ENCODE measurements around the gene MSX2. TPM values are rescaled to one million over a fixed set of nuclear protein-coding genes. Genes with fewer than 3 reads are reported as not detected.
A peak's percentile ranks its signal among the peaks of the same experiment; 100 is the strongest.

MSX2 gene
- not detected for total RNA-seq

DNA sequence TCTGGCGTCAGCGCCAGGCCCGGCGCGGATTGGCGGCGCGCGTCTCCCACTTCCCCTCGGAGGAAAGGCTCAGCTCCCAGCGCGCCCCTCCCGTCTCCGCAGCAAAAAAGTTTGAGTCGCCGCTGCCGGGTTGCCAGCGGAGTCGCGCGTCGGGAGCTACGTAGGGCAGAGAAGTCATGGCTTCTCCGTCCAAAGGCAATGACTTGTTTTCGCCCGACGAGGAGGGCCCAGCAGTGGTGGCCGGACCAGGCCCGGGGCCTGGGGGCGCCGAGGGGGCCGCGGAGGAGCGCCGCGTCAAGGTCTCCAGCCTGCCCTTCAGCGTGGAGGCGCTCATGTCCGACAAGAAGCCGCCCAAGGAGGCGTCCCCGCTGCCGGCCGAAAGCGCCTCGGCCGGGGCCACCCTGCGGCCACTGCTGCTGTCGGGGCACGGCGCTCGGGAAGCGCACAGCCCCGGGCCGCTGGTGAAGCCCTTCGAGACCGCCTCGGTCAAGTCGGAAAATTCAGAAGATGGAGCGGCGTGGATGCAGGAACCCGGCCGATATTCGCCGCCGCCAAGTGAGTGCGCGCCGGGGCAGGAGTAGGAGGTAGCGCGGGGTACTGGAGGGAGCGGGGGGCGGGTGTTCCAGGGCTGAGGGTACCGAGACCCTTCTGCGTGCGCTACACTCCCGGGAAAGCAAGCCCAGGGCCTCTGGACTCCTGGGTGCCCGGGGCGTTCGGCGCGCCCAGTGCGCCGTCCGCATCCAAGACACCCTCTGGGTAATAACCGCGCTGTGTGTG lies at the start of gene MSX2:
MSX2 (plus strand) TSS at position 99 of the 777 bp plus-strand sequence; CDS start at position 177, 78 bp downstream.
- TF ChIP-seq, protein P1, sequence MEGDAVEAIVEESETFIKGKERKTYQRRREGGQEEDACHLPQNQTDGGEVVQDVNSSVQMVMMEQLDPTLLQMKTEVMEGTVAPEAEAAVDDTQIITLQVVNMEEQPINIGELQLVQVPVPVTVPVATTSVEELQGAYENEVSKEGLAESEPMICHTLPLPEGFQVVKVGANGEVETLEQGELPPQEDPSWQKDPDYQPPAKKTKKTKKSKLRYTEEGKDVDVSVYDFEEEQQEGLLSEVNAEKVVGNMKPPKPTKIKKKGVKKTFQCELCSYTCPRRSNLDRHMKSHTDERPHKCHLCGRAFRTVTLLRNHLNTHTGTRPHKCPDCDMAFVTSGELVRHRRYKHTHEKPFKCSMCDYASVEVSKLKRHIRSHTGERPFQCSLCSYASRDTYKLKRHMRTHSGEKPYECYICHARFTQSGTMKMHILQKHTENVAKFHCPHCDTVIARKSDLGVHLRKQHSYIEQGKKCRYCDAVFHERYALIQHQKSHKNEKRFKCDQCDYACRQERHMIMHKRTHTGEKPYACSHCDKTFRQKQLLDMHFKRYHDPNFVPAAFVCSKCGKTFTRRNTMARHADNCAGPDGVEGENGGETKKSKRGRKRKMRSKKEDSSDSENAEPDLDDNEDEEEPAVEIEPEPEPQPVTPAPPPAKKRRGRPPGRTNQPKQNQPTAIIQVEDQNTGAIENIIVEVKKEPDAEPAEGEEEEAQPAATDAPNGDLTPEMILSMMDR (IDR thresholded peaks at IDR 0.05), result no peak
- peak in 2 of 3 donors; percentile 60 to 71 for TF ChIP-seq POLR2A (IDR thresholded peaks at IDR 0.05)
- H3K27me3 ChIP-seq, result peaks cover 0 to 38% of the 10 kb centered on the region in 2 donors
- intact Hi-C loops (cut with DNase I), result no loop called here
- WGBS, 2 donors, result 0 to 2% methylated on average over 10 to 71 of the region's 87 CpGs
- peak; percentile 97 for ATAC-seq
- peak within 1 kb of the TSS; percentile 65 to 67 for H3K4me3 ChIP-seq
- H3K9me3 ChIP-seq, result no peaks in the 10 kb centered on the region
- H3K36me3 ChIP-seq (replicated peaks in 1 of 2; ENCODE audit: insufficient read depth in 1 of 2, low read depth in 2 of 2), result no peaks in the 10 kb centered on the region
- DNase-seq, result peak; percentile 85 to 89 (median 88)
- peaks cover 36% of the 10 kb centered on the region for H3K4me1 ChIP-seq
- H3K27ac ChIP-seq, result peak within 1 kb of the TSS in 3 of 4 donors; percentile 18 to 44 (median 42)

DNA sequence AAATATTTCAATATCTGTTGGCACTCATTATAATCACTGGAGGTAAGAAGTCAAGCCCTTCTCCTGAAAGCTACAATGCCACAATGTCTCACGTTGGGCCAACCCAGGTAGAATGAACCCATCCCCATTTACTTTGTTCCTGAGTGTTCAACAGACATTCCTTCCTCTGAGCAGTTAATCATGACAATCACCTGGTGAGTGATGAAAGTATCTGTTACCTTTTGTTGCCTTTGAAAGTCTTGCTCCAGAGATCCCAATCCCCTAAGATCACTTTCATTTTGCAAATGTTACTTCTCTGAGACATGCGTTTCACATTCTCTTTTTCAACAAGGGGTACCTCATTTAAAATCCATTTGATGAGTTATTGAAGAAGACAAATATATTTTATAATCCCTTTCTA lies 49.3 kb upstream of the MSX2 start:
- intact Hi-C loops (cut with DNase I), result no loop called here
- TF ChIP-seq, protein P1 (IDR thresholded peaks at IDR 0.05), result no peak
- no peak for TF ChIP-seq POLR2A (IDR thresholded peaks at IDR 0.05)
- Histone ChIP-seq H3K36me3 (replicated peaks in 1 of 2; ENCODE audit: insufficient read depth in 1 of 2, low read depth in 2 of 2) (no peaks in the 10 kb centered on the region), H3K9me3 (no peaks in the 10 kb centered on the region), H3K27me3 (no peaks in the 10 kb centered on the region), H3K4me1 (no peaks in the 10 kb centered on the region), H3K4me3 (no peak overlapping the region), H3K27ac (no peak overlapping the region)
- ATAC-seq, result no peak
- WGBS, 2 donors, result 27 to 39% methylated on average over 2 of the region's 2 CpGs
- DNase-seq, result no peak

DNA sequence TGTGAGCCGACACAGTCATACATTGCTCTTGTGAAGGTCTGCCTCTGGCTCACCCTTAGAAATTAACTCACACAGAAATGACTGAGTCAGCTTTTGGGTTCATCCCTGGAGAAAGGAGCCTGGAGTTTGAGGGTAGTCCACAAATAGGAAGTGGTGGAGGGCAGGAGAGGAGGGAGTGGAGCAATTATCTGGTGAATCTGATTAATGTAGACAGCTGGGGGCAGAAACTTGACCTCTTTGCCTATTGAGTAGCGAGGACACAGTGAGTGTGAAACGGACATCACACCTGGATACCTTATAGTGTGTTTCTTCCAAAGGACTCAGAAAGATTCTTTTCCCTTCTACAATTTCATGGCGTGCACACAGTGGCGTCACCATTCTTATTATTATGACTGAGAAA lies 48.5 kb upstream of the MSX2 start:
- WGBS, 2 donors, result 38 to 45% methylated on average over 4 to 5 of the region's 5 CpGs
- Histone ChIP-seq H3K4me3 (no peak overlapping the region), H3K27ac (no peak overlapping the region), H3K9me3 (no peaks in the 10 kb centered on the region), H3K4me1 (no peaks in the 10 kb centered on the region), H3K36me3 (replicated peaks in 1 of 2; ENCODE audit: insufficient read depth in 1 of 2, low read depth in 2 of 2) (no peaks in the 10 kb centered on the region), H3K27me3 (no peaks in the 10 kb centered on the region)
- DNase-seq (no peak), ATAC-seq (no peak)
- no peak for TF ChIP-seq POLR2A (IDR thresholded peaks at IDR 0.05)
- TF ChIP-seq, protein P1 (IDR thresholded peaks at IDR 0.05), result no peak
- intact Hi-C loops (cut with DNase I), result no loop called here

DNA sequence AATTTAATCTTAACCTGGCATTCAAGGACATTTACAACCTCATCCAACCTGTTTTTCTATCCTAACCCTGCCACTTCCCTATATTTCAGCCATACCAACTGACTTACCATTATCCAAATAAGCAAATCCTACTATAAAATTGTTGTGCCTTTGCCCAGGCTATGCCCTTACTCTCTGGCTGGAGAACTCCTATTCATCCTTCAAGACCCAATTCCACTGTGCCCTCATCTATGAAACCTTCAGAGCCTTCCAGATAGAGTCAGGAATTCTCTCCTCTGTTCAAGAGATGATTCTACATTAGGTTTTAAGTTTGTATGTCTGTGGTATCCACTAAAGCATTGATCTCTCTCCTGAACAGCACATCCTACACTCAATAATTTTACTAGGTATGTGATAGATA lies 46.3 kb upstream of the MSX2 start:
- no peaks in the 10 kb centered on the region for H3K9me3 ChIP-seq
- ATAC-seq (no peak), DNase-seq (no peak)
- intact Hi-C loops (cut with DNase I), result no loop called here
- H3K27ac ChIP-seq, result no peak overlapping the region
- H3K27me3 ChIP-seq, result no peaks in the 10 kb centered on the region
- H3K4me1 ChIP-seq, result no peaks in the 10 kb centered on the region
- H3K36me3 ChIP-seq (replicated peaks in 1 of 2; ENCODE audit: insufficient read depth in 1 of 2, low read depth in 2 of 2), result no peaks in the 10 kb centered on the region
- no peak overlapping the region for H3K4me3 ChIP-seq
- TF ChIP-seq, protein P1 (IDR thresholded peaks at IDR 0.05), result no peak
- no peak for TF ChIP-seq POLR2A (IDR thresholded peaks at IDR 0.05)

Data from body of pancreas (tissue), 4 donors.